ENCODE measurements around the gene ABCF1. TPM values are rescaled to one million over a fixed set of nuclear protein-coding genes. Genes with fewer than 3 reads are reported as not detected.

ABCF1 gene
- total RNA-seq, 1 donor from 2014 or later, result 85.2 TPM

- intact Hi-C loops (cut with micrococcal nuclease), result loop anchor here (1.0 to 5.0 kb wide), 6 partner anchors 14 to 640 kb away; partner anchors contain the start of genes ABCF1, C6orf136, MRPS18B and PPP1R10
Observed at GRCh38 chr6:30556906-30557682, 14.1 kb upstream of the ABCF1 start, which contains the start of gene PRR3. Gene PRR3 (plus strand): TSS chr6:30557295. CDS start chr6:30557345, 50 bp downstream.

- intact Hi-C loops (cut with micrococcal nuclease), result loop anchor here (2.0 to 5.0 kb wide), 4 partner anchors 89 to 640 kb away; partner anchors contain the start of genes C6orf136, TRIM39 and TUBB
Observed at GRCh38 chr6:30557683-30557981, 13.6 kb upstream of the ABCF1 start.

- intact Hi-C loops (cut with micrococcal nuclease), result no loop called here
Observed at GRCh38 chr6:30560930-30561329, 10.3 kb upstream of the ABCF1 start.

- intact Hi-C loops (cut with micrococcal nuclease), result no loop called here
Observed at GRCh38 chr6:30562470-30563425, 8.5 kb upstream of the ABCF1 start.

GRCh38 chr6:30564114-30564513, 7.1 kb upstream of the ABCF1 start:
- intact Hi-C loops (cut with micrococcal nuclease), result no loop called here

GRCh38 chr6:30565772-30566171, 5.5 kb upstream of the ABCF1 start:
- intact Hi-C loops (cut with micrococcal nuclease), result no loop called here

GRCh38 chr6:30568245-30568644, 3.0 kb upstream of the ABCF1 start:
- intact Hi-C loops (cut with micrococcal nuclease), result no loop called here

- intact Hi-C loops (cut with micrococcal nuclease), result no loop called here
Observed at GRCh38 chr6:30570263-30570662, 979 bp upstream of the ABCF1 start.

- intact Hi-C loops (cut with micrococcal nuclease), result loop anchor here (1.0 kb wide), 4 partner anchors 14 to 81 kb away; partner anchors contain the start of genes C6orf136, GNL1, HLA-E and MRPS18B
Observed at GRCh38 chr6:30570740-30571074, 535 bp upstream of the ABCF1 start.

- intact Hi-C loops (cut with micrococcal nuclease), result loop anchor here (1.0 kb wide), 4 partner anchors 15 to 82 kb away; partner anchors contain the start of genes C6orf136, GNL1, HLA-E and MRPS18B
Observed at GRCh38 chr6:30571762-30572082, 480 bp downstream of the ABCF1 start.

- intact Hi-C loops (cut with micrococcal nuclease), result no loop called here
Observed at GRCh38 chr6:30572148-30572547, 906 bp downstream of the ABCF1 start.

- intact Hi-C loops (cut with micrococcal nuclease), result no loop called here
Observed at GRCh38 chr6:30573113-30573512, 1.9 kb downstream of the ABCF1 start.

- intact Hi-C loops (cut with micrococcal nuclease), result no loop called here
Observed at GRCh38 chr6:30578051-30578450, 6.8 kb downstream of the ABCF1 start.

GRCh38 chr6:30583921-30584320, 12.7 kb downstream of the ABCF1 start:
- intact Hi-C loops (cut with micrococcal nuclease), result no loop called here

- intact Hi-C loops (cut with micrococcal nuclease), result no loop called here
Observed at GRCh38 chr6:30589754-30590358, 18.6 kb downstream of the ABCF1 start.

- intact Hi-C loops (cut with micrococcal nuclease), result no loop called here
Observed at GRCh38 chr6:30590509-30590908, 19.3 kb downstream of the ABCF1 start.

GRCh38 chr6:30591008-30591407, 19.8 kb downstream of the ABCF1 start:
- intact Hi-C loops (cut with micrococcal nuclease), result no loop called here

GRCh38 chr6:30592287-30592686, 21.0 kb downstream of the ABCF1 start:
- intact Hi-C loops (cut with micrococcal nuclease), result no loop called here

- intact Hi-C loops (cut with micrococcal nuclease), result loop anchor here (1.0 to 2.0 kb wide), 3 partner anchors 56 to 115 kb away; no protein-coding TSS in a partner anchor
Observed at GRCh38 chr6:30597315-30598144, 26.3 kb downstream of the ABCF1 start.

GRCh38 chr6:30598912-30599624, 27.8 kb downstream of the ABCF1 start:
- intact Hi-C loops (cut with micrococcal nuclease), result no loop called here
